Measurements from ENCODE around the gene DUOX1.
"Not testable (repeated sequence)": the region's sequence is repeated elsewhere in the genome, so short reads cannot be mapped to it uniquely, and the experiment has no call there.

DUOX1 gene

GRCh38 chr15:45129651-45130129 lies at the start of gene DUOX1, which contains the start of gene DUOXA1:
Gene DUOX1, plus strand, starts transcription at chr15:45129994. Its CDS starts 1,973 bp downstream, at chr15:45131967.
Gene DUOXA1, minus strand, starts transcription at chr15:45129879. Its CDS starts 6,865 bp downstream, at chr15:45123014.
- FAIRE-seq (no peak), DNase-seq (ENCODE audit: extremely low spot score, insufficient read length, low read depth) (no peak)

- FAIRE-seq: not testable (repeated sequence)
These were observed 49.2 kb upstream of the DUOX1 start for GRCh38 chr15:45080593-45080992.

GRCh38 chr15:45082412-45082811 lies 47.4 kb upstream of the DUOX1 start:
- FAIRE-seq; DNase-seq (ENCODE audit: extremely low spot score, insufficient read length, low read depth): not testable (repeated sequence)

More at GRCh38 chr15:45080593-45080992, 49.2 kb upstream of the DUOX1 start:
- DNase-seq (ENCODE audit: extremely low spot score, insufficient read length, low read depth): not testable (repeated sequence)

GRCh38 chr15:45083223-45083622 lies 46.6 kb upstream of the DUOX1 start:
- DNase-seq (ENCODE audit: extremely low spot score, insufficient read length, low read depth): no peak
- no peak for FAIRE-seq

- no peak for DNase-seq (ENCODE audit: extremely low spot score, insufficient read length, low read depth)
- FAIRE-seq: no peak
These were observed 45.6 kb upstream of the DUOX1 start for GRCh38 chr15:45084163-45084562.

GRCh38 chr15:45087513-45087912 lies 42.3 kb upstream of the DUOX1 start:
- DNase-seq (ENCODE audit: extremely low spot score, insufficient read length, low read depth): no peak
- FAIRE-seq: no peak

- FAIRE-seq: no peak
- DNase-seq (ENCODE audit: extremely low spot score, insufficient read length, low read depth): no peak
These were observed 40.7 kb upstream of the DUOX1 start for GRCh38 chr15:45088801-45089711.

GRCh38 chr15:45089712-45090373 lies 40.0 kb upstream of the DUOX1 start:
- FAIRE-seq: no peak

GRCh38 chr15:45091161-45091560 lies 38.6 kb upstream of the DUOX1 start:
- DNase-seq (ENCODE audit: extremely low spot score, insufficient read length, low read depth) (no peak), FAIRE-seq (no peak)

More at GRCh38 chr15:45089712-45090373, 40.0 kb upstream of the DUOX1 start:
- no peak for DNase-seq (ENCODE audit: extremely low spot score, insufficient read length, low read depth)

GRCh38 chr15:45091576-45091975 lies 38.2 kb upstream of the DUOX1 start:
- FAIRE-seq (no peak), DNase-seq (ENCODE audit: extremely low spot score, insufficient read length, low read depth) (no peak)

GRCh38 chr15:45093013-45093412 lies 36.8 kb upstream of the DUOX1 start:
- DNase-seq (ENCODE audit: extremely low spot score, insufficient read length, low read depth) (no peak), FAIRE-seq (no peak)

GRCh38 chr15:45093622-45094357 lies 36.0 kb upstream of the DUOX1 start:
- FAIRE-seq (no peak), DNase-seq (ENCODE audit: extremely low spot score, insufficient read length, low read depth) (no peak)

- DNase-seq (ENCODE audit: extremely low spot score, insufficient read length, low read depth) (no peak), FAIRE-seq (no peak)
These were observed 35.5 kb upstream of the DUOX1 start for GRCh38 chr15:45094358-45094730.

- FAIRE-seq (no peak), DNase-seq (ENCODE audit: extremely low spot score, insufficient read length, low read depth) (no peak)
These were observed 34.1 kb upstream of the DUOX1 start for GRCh38 chr15:45095661-45096060.

GRCh38 chr15:45097466-45097865 lies 32.3 kb upstream of the DUOX1 start:
- no peak for FAIRE-seq

GRCh38 chr15:45099549-45100165 lies 30.1 kb upstream of the DUOX1 start:
- DNase-seq (ENCODE audit: extremely low spot score, insufficient read length, low read depth) (no peak), FAIRE-seq (no peak)

More at GRCh38 chr15:45097466-45097865, 32.3 kb upstream of the DUOX1 start:
- DNase-seq (ENCODE audit: extremely low spot score, insufficient read length, low read depth): no peak

- DNase-seq (ENCODE audit: extremely low spot score, insufficient read length, low read depth): no peak
- FAIRE-seq: no peak
These were observed 28.7 kb upstream of the DUOX1 start for GRCh38 chr15:45100884-45101625.

- FAIRE-seq: no peak
These were observed 28.0 kb upstream of the DUOX1 start for GRCh38 chr15:45101749-45102148.

GRCh38 chr15:45102226-45102625 lies 27.6 kb upstream of the DUOX1 start:
- FAIRE-seq: no peak
- DNase-seq (ENCODE audit: extremely low spot score, insufficient read length, low read depth): no peak

More at GRCh38 chr15:45101749-45102148, 28.0 kb upstream of the DUOX1 start:
- DNase-seq (ENCODE audit: extremely low spot score, insufficient read length, low read depth): no peak

Data from GM18507 (cell line).